SIG-M5 (cell line): Measurements from ENCODE around the gene MAP4K1.
A peak's percentile ranks its signal among the peaks of the same experiment; 100 is the strongest.
"Not testable (repeated sequence)": the region's sequence is repeated elsewhere in the genome, so short reads cannot be mapped to it uniquely, and the experiment has no call there.

Experiments used
- DNase-seq: peaks from one replicate; lab custom pipeline; 2025; lab: John Stamatoyannopoulos, UW

Gene MAP4K1

GRCh38 chr19:38569368-38569983, 48.3 kb downstream of the MAP4K1 start:
- DNase-seq: no peak

- DNase-seq: no peak
Measured at GRCh38 chr19:38565691-38566105, 52.1 kb downstream of the MAP4K1 start.

DNA sequence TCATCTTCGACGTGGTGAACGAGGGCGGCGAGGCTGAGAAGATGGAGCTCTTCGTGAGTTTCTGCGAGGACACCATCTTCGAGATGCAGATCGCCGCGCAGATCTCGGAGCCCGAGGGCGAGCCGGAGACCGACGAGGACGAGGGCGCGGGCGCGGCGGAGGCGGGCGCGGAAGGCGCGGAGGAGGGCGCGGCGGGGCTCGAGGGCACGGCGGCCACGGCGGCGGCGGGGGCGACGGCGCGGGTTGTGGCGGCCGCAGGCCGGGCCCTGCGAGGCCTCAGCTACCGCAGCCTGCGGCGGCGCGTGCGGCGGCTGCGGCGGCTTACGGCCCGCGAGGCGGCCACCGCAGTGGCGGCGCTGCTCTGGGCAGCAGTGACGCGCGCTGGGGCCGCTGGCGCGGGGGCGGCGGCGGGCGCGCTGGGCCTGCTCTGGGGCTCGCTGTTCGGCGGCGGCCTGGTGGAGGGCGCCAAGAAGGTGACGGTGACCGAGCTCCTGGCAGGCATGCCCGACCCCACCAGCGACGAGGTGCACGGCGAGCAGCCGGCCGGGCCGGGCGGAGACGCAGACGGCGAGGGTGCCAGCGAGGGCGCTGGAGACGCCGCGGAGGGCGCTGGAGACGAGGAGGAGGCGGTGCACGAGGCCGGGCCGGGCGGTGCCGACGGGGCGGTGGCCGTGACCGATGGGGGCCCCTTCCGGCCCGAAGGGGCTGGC, 52.6 kb downstream of the MAP4K1 start:
- no peak for DNase-seq

DNA sequence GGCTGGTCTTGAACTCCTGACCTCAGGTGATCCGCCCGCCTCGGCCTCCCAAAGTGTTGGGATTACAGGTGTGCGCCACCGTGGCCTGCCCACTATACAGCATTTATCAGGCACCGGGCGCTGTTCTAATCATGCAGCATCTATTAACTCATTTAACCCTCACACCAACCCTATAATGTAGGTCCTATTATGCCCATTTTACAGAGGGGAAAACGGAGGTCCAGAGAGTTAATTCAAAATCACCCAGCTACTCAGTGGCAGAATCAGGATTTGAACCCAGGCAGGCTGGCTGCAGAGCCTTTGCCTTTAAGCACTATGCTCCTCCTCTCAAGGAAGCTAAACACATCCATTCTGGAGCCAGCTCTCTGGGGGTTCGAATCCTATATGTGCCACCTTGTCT, 54.3 kb downstream of the MAP4K1 start:
- DNase-seq: no peak

- DNase-seq: no peak
Measured at GRCh38 chr19:38562096-38562495, 55.7 kb downstream of the MAP4K1 start.

DNA sequence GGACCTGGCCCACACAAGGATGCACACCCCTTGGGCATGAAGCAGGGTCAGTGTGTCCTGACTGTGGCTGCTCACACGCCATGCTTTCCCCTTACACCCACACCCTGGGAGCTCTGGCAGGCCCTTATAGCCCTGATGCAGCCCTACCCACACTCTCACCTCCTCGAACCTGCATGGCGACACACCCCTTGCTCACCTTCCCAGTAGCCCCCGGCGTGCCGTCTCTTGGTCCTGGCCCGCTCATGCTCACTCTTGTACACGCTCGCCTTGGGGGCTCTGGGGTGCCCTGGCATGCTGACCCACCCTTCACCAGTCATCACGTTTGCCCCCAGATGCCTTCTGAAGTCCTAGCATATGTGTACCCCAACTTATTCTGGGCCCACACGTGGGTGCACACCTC, 56.1 kb downstream of the MAP4K1 start:
- no peak for DNase-seq

- no peak for DNase-seq
Measured at GRCh38 chr19:38561053-38561606, 56.6 kb downstream of the MAP4K1 start.

GRCh38 chr19:38559428-38560401, 58.0 kb downstream of the MAP4K1 start:
- no peak for DNase-seq

DNA sequence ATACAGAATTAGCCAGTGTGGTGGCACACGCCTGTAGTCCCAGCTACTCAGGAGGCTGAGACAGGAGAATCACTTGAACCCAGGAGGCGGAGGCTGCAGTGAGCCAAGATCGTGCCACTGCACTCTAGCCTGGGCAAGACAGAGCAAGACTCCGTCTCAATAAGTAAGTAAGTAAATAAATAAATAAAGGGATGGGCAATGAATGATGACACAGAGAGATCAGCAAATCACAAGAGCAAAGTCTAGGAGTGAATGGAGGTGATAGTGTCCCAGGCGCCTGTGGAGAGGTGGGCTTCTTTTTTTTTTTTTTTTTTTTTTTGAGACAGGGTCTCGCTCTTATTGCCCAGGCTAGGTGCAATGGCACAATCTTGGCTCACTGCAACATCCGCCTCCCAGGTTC, 58.8 kb downstream of the MAP4K1 start:
- DNase-seq: not testable (repeated sequence)

GRCh38 chr19:38557205-38557799, 60.5 kb downstream of the MAP4K1 start:
- DNase-seq: peak; percentile 32

DNA sequence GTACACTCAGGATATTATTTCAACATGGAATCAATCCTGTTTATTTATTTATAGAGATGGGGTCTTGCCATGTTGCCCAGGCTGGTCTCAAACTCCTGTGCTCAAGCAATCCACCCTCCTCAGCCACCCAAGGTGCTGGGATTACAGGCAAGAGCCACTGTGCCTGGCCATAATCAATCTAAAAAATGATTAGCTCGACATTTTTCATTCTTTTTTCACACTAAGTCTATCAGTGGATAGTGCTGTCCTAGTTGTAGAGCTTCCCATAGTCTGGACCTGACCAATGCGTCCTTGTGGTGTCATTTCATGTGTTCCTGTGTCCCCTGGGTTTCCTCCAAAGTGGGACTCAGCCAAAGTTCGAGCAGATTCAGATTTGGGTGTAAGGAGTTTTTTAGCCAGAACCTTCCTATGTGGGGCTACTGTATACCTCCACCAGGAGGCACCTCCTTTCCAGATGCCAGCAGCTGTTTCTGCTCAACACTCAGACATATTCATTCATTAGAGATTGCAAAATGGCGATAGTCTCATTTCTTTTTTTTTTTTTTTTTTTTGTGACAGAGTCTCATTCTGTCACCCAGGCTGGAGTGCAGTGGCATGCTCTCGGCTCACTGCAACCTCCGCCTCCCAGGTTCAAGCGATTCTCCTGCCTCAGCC, 61.1 kb downstream of the MAP4K1 start:
- no peak for DNase-seq

GRCh38 chr19:38555200-38555599, 62.6 kb downstream of the MAP4K1 start:
- DNase-seq: no peak

GRCh38 chr19:38554676-38555141, 63.0 kb downstream of the MAP4K1 start:
- DNase-seq: no peak

- not testable (repeated sequence) for DNase-seq
Measured at GRCh38 chr19:38553239-38553638, 64.5 kb downstream of the MAP4K1 start.

DNA sequence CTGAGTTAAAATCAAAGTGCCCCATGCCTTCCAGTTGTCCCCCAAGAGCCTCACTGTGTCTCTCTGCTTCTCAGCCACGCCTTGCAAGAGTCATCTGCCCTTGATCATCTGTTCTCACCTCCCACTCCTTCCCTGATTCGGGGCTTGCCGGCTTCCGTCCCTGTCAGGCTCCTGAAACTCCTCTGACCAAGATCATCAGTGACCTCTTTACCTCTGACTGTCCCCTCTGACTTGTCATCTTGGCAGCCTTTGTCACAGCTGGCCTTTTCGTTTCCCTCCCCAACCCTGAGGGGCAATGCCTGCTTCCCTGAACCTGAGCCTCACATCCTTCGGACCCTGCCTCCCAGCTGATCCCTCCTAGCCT, 66.3 kb downstream of the MAP4K1 start:
- no peak for DNase-seq

DNA sequence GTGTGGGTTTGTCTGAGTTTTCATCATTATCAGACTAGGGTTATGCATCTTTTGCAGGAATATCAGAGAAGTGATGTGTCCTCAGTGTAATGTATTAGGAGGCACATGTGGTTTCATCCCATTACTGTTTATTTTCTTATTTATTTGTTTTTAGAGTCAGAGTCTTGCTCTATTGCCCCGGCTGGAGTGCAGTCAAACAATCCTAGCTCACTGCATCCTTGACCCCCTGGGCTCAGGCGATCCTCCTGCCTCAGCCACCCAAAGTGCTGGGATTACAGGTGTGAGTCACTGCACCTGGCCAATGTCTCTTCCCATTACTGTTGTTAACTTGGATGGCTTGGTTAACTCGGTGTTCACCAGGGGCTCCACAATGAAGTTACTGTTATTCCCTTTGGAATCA, 67.4 kb downstream of the MAP4K1 start:
- no peak for DNase-seq

DNA sequence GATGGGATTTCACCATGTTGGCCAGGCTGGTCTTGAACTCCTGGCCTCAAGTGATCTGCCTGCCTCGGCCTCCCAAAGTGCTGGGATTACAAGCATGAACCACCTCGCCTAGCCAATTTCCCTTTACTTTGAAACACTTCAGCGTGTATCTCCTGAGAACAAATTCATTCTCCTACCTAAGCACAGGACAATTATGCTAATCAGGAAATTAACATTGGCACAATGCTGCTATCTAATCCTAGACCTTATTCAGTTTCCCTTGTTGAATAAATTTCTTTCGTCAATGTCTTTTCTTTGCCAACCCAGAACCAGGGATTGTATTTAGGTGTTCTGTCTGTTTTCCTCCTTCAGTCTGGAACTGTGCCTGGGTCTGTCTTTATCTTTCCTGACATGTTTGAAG, 67.8 kb downstream of the MAP4K1 start:
- no peak for DNase-seq

DNA sequence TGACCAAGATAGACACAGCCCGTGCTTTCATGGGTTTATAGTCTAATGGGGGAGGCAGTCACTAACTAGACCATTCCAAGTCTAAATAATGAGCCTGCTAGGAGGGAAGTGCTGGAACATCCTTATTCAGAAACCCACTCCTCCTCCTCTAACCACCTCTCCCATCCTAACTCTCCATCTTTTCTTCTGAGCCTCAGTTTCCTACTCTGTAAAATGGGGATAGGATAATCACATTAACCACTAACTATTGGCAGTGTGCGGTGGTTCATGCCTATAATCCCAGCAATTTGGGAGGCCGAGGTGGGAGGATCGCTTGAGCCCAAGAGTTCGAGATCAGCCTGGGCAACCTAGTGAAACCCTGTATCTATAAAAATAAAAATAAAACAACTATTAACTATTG, 68.7 kb downstream of the MAP4K1 start:
- DNase-seq: no peak

DNA sequence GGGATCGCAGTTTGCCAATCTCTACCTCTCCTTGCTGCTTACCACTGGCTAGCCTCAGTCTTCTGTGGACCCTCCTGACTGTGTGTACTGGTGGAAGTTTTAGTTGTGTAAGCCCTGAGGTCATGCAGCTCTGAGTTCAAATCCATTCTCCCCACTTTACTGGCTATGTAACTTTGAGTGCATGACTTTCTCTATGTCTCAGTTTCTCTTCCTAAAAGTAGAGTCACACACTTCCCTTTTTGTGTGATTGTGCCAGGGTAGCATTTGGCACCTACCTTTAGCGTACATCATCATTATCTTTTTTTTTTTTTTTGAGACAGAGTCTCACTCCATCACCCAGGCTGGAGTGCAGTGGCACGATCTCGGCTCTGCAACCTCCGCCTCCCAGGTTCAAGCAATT, 70.3 kb downstream of the MAP4K1 start:
- no peak for DNase-seq

DNA sequence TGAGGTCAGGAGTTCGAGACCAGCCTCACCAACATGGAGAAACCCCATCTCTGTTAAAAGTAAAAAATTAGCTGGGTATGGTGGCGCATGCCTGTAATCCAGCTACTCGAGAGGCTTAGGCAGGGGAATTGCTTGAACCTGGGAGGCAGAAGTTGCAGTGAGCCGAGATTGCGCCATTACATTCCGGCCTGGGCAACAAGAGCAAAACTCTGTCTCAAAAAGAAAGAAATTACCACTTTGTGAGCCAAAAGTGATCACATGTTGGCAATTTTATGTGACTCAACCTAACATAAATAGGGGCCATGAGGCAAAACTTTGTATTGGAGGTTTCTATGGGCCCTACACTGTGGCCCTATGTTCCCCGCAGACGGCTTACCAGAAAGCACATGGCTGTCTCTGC, 72.2 kb downstream of the MAP4K1 start:
- no peak for DNase-seq

GRCh38 chr19:38544569-38545315, 73.0 kb downstream of the MAP4K1 start:
- no peak for DNase-seq
